ENCODE results near the gene ZMYND10. TPM values are rescaled to one million over a fixed set of nuclear protein-coding genes. Genes with fewer than 3 reads are reported as not detected.
A peak's percentile ranks its signal among the peaks of the same experiment; 100 is the strongest.

ZMYND10 gene
- total and polyA plus RNA-seq, 9 of the 15 experiments (the other 6 are each of a cell fraction or from before 2014, with no cell fraction given) = 0.20 to 2.8 (median 0.70) TPM

DNA sequence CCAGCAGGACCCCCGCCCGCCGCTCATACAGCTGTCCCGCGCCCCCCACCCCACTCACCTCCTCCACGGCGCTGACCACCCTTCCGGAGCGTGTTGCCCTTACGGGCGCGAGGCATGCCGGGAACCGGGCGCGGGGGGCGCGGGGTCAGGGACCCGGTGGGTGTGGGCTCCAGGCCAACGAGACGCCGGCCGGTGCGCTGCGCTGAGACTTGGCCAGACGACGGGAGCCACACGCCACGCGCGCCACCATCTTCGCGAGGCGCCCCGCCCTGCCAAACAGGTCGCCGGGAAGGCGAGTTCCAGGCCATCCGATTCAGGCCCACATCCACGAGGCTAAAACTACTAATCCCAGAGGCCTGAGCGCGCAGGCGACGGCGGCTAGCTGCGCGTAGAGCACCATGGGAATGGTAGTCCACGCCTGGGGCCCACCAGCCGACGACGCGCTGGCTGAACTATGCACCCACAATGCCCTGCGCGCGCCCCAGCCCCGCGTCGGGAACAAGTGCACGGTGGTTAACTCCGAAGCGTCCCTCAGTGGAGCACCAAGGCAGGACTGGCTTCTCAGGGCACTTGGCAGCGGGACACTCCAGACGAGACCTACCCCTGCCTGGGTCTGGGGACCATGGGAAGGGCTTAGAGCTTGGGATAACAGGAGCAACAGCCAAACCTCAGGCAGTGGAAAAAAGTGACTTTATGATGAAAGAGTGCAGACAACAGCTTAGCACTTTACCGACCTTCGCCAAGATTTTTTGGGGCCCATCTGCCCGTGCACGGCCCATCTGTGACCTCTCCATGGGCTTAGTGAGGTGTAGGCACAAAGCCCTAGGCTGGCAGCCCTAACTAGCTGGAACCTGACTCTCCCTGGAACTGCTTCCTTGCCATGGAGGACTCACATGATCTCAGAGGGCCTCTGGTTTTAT lies 53.1 kb downstream of the ZMYND10 start, which contains the start of gene IFRD2 (continued):
- TF ChIP-seq, protein P1, sequence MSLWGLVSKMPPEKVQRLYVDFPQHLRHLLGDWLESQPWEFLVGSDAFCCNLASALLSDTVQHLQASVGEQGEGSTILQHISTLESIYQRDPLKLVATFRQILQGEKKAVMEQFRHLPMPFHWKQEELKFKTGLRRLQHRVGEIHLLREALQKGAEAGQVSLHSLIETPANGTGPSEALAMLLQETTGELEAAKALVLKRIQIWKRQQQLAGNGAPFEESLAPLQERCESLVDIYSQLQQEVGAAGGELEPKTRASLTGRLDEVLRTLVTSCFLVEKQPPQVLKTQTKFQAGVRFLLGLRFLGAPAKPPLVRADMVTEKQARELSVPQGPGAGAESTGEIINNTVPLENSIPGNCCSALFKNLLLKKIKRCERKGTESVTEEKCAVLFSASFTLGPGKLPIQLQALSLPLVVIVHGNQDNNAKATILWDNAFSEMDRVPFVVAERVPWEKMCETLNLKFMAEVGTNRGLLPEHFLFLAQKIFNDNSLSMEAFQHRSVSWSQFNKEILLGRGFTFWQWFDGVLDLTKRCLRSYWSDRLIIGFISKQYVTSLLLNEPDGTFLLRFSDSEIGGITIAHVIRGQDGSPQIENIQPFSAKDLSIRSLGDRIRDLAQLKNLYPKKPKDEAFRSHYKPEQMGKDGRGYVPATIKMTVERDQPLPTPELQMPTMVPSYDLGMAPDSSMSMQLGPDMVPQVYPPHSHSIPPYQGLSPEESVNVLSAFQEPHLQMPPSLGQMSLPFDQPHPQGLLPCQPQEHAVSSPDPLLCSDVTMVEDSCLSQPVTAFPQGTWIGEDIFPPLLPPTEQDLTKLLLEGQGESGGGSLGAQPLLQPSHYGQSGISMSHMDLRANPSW (CRISPR knock-in tag; IDR thresholded peaks at IDR 0.05) = no peak
- TF ChIP-seq, protein P2, sequence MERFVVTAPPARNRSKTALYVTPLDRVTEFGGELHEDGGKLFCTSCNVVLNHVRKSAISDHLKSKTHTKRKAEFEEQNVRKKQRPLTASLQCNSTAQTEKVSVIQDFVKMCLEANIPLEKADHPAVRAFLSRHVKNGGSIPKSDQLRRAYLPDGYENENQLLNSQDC (CRISPR knock-in tag; IDR thresholded peaks at IDR 0.05) = no peak
- TF ChIP-seq ZKSCAN8 (CRISPR knock-in tag; IDR thresholded peaks at IDR 0.05) = 0 out of 2 replicates have a peak, but pooled peaks have one; percentile 34
- TF ChIP-seq KDM1A (IDR thresholded peaks at IDR 0.05) = no peak
- TF ChIP-seq ZNF121 (CRISPR knock-in tag; conservative IDR thresholded peaks at IDR 0.05) = no peak
- no peak for TF ChIP-seq TCF3 (CRISPR knock-in tag; IDR thresholded peaks at IDR 0.05)
- TF ChIP-seq ZNF282 (CRISPR knock-in tag; IDR thresholded peaks at IDR 0.05) = no peak
- TF ChIP-seq, protein P3, sequence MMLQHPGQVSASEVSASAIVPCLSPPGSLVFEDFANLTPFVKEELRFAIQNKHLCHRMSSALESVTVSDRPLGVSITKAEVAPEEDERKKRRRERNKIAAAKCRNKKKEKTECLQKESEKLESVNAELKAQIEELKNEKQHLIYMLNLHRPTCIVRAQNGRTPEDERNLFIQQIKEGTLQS (IDR thresholded peaks at IDR 0.05) = no peak
- TF ChIP-seq, protein P3 (CRISPR knock-in tag; conservative IDR thresholded peaks at IDR 0.05) = no peak
- TF ChIP-seq SMC3 (conservative IDR thresholded peaks at IDR 0.05; ENCODE audit: insufficient read depth, low read depth, low read length) = no peak
- TF ChIP-seq ESRRB (CRISPR knock-in tag; IDR thresholded peaks at IDR 0.05; ENCODE audit: borderline replicate concordance) = no peak
- TF ChIP-seq ZNF384 (IDR thresholded peaks at IDR 0.05; ENCODE audit: low read depth, low read length) = no peak
- peak; percentile 73 to 85; a peak in 2 of 4 replicates for TF ChIP-seq SIN3A (IDR thresholded peaks at IDR 0.05; ENCODE audit: borderline replicate concordance in 2 of 2, control insufficient read depth in 1 of 2, low read depth in 2 of 2, low read length in 2 of 2)
- TF ChIP-seq CREB1 (IDR thresholded peaks at IDR 0.05) = peak; percentile 95
- peak; percentile 96 for TF ChIP-seq CREB1 (CRISPR knock-in tag; IDR thresholded peaks at IDR 0.05)

Other genes starting within 250 kb of the ZMYND10 start
Only the 7 nearest of the 19 such genes appear.
- 5.4 and 8.0 TPM in 2 replicates for gene HYAL1, start 42.2 kb downstream of the ZMYND10 start, total RNA-seq (2014; rRNA removed)
- 2.9 and 3.3 TPM in 2 replicates for gene HYAL1, start 42.2 kb downstream of the ZMYND10 start, total RNA-seq (2014; rRNA removed; fragmentation: Illumina TruSeq; extraction: Trizol)
- 4.7 and 5.3 TPM in 2 replicates for gene HYAL1, start 42.2 kb downstream of the ZMYND10 start, total RNA-seq (2015; rRNA removed; fragmentation: Illumina TruSeq; extraction: Trizol)
- 8.3 and 8.4 TPM in 2 replicates for gene HYAL1, start 42.2 kb downstream of the ZMYND10 start, total RNA-seq (2021)
- 3.1 and 5.7 TPM in 2 replicates for gene HYAL1, start 42.2 kb downstream of the ZMYND10 start, polyA plus RNA-seq (2011; rRNA removed)
- 7.5 and 7.7 TPM in 2 replicates for gene HYAL1, start 42.2 kb downstream of the ZMYND10 start, polyA plus RNA-seq (2014; fragmentation: Illumina TruSeq; extraction: Trizol)
- 1 to 10 TPM; 1.4 to 1.6 TPM for gene HYAL1, start 42.2 kb downstream of the ZMYND10 start, polyA plus RNA-seq (2014; fragmentation: Nextera tagmentation; extraction: Ambion mirVana)
- gene HYAL1, start 42.2 kb downstream of the ZMYND10 start, polyA plus RNA-seq (2014; rRNA removed) = 7.9 and 8.5 TPM in 2 replicates
- gene HYAL2, start 23.0 kb downstream of the ZMYND10 start, total RNA-seq (2014; rRNA removed) = 18.4 and 22.7 TPM in 2 replicates
- 3.1 and 4.0 TPM in 2 replicates for gene HYAL2, start 23.0 kb downstream of the ZMYND10 start, total RNA-seq (2014; rRNA removed; fragmentation: Illumina TruSeq; extraction: Trizol)
- 11.2 and 11.4 TPM in 2 replicates for gene HYAL2, start 23.0 kb downstream of the ZMYND10 start, total RNA-seq (2015; rRNA removed; fragmentation: Illumina TruSeq; extraction: Trizol)
- gene HYAL2, start 23.0 kb downstream of the ZMYND10 start, total RNA-seq (2021) = 12.4 and 13.3 TPM in 2 replicates
- gene HYAL2, start 23.0 kb downstream of the ZMYND10 start, polyA plus RNA-seq (2011; rRNA removed) = 13.4 and 18.8 TPM in 2 replicates
- 10.2 and 13.1 TPM in 2 replicates for gene HYAL2, start 23.0 kb downstream of the ZMYND10 start, polyA plus RNA-seq (2014; fragmentation: Illumina TruSeq; extraction: Trizol)
- gene HYAL2, start 23.0 kb downstream of the ZMYND10 start, polyA plus RNA-seq (2014; fragmentation: Nextera tagmentation; extraction: Ambion mirVana) = under 1 TPM in 1 of 2 experiments, not detected in 1; 0.36 TPM
- gene HYAL2, start 23.0 kb downstream of the ZMYND10 start, polyA plus RNA-seq (2014; rRNA removed) = 11.4 and 19.4 TPM in 2 replicates
- 39.9 TPM in 2 replicates for gene TUSC2, start 17.5 kb downstream of the ZMYND10 start, total RNA-seq (2014; rRNA removed)
- gene TUSC2, start 17.5 kb downstream of the ZMYND10 start, total RNA-seq (2014; rRNA removed; fragmentation: Illumina TruSeq; extraction: Trizol) = 14.5 and 16.1 TPM in 2 replicates
- gene TUSC2, start 17.5 kb downstream of the ZMYND10 start, total RNA-seq (2015; rRNA removed; fragmentation: Illumina TruSeq; extraction: Trizol) = 17.2 and 18.5 TPM in 2 replicates
- 24.6 and 25.8 TPM in 2 replicates for gene TUSC2, start 17.5 kb downstream of the ZMYND10 start, total RNA-seq (2021)
- gene TUSC2, start 17.5 kb downstream of the ZMYND10 start, polyA plus RNA-seq (2011; rRNA removed) = 28.0 and 28.4 TPM in 2 replicates
- gene TUSC2, start 17.5 kb downstream of the ZMYND10 start, polyA plus RNA-seq (2014; fragmentation: Illumina TruSeq; extraction: Trizol) = 24.2 and 26.1 TPM in 2 replicates
- gene TUSC2, start 17.5 kb downstream of the ZMYND10 start, polyA plus RNA-seq (2014; fragmentation: Nextera tagmentation; extraction: Ambion mirVana) = 1 to 10 TPM; 2.8 to 4.4 TPM
- gene TUSC2, start 17.5 kb downstream of the ZMYND10 start, polyA plus RNA-seq (2014; rRNA removed) = 60.5 and 67.5 TPM in 2 replicates
- 38.6 and 51.1 TPM in 2 replicates for gene RASSF1, start 4.9 kb downstream of the ZMYND10 start, total RNA-seq (2014; rRNA removed)
- gene RASSF1, start 4.9 kb downstream of the ZMYND10 start, total RNA-seq (2014; rRNA removed; fragmentation: Illumina TruSeq; extraction: Trizol) = 14.5 and 15.3 TPM in 2 replicates
- gene RASSF1, start 4.9 kb downstream of the ZMYND10 start, total RNA-seq (2015; rRNA removed; fragmentation: Illumina TruSeq; extraction: Trizol) = 22.1 and 24.6 TPM in 2 replicates
- gene RASSF1, start 4.9 kb downstream of the ZMYND10 start, total RNA-seq (2021) = 32.5 and 32.9 TPM in 2 replicates
- gene RASSF1, start 4.9 kb downstream of the ZMYND10 start, polyA plus RNA-seq (2011; rRNA removed) = 57.1 and 75.8 TPM in 2 replicates
- gene RASSF1, start 4.9 kb downstream of the ZMYND10 start, polyA plus RNA-seq (2014; fragmentation: Illumina TruSeq; extraction: Trizol) = 22.8 and 27.7 TPM in 2 replicates
- gene RASSF1, start 4.9 kb downstream of the ZMYND10 start, polyA plus RNA-seq (2014; fragmentation: Nextera tagmentation; extraction: Ambion mirVana) = 1 to 10 TPM; 3.6 to 7.0 TPM
- 50.8 and 56.8 TPM in 2 replicates for gene RASSF1, start 4.9 kb downstream of the ZMYND10 start, polyA plus RNA-seq (2014; rRNA removed)
- gene NPRL2, start 5.0 kb upstream of the ZMYND10 start, total RNA-seq (2014; rRNA removed) = 23.1 and 35.9 TPM in 2 replicates
- 14.9 and 17.4 TPM in 2 replicates for gene NPRL2, start 5.0 kb upstream of the ZMYND10 start, total RNA-seq (2014; rRNA removed; fragmentation: Illumina TruSeq; extraction: Trizol)
- 18.1 and 23.1 TPM in 2 replicates for gene NPRL2, start 5.0 kb upstream of the ZMYND10 start, total RNA-seq (2015; rRNA removed; fragmentation: Illumina TruSeq; extraction: Trizol)
- 17.6 and 25.4 TPM in 2 replicates for gene NPRL2, start 5.0 kb upstream of the ZMYND10 start, total RNA-seq (2021)
- gene NPRL2, start 5.0 kb upstream of the ZMYND10 start, polyA plus RNA-seq (2011; rRNA removed) = 40.4 and 47.7 TPM in 2 replicates
- gene NPRL2, start 5.0 kb upstream of the ZMYND10 start, polyA plus RNA-seq (2014; fragmentation: Illumina TruSeq; extraction: Trizol) = 23.2 and 24.4 TPM in 2 replicates
- gene NPRL2, start 5.0 kb upstream of the ZMYND10 start, polyA plus RNA-seq (2014; fragmentation: Nextera tagmentation; extraction: Ambion mirVana) = 10 to 100 TPM; 27.5 to 40.4 TPM
- gene NPRL2, start 5.0 kb upstream of the ZMYND10 start, polyA plus RNA-seq (2014; rRNA removed) = 26.0 and 33.8 TPM in 2 replicates
- 13.8 and 18.8 TPM in 2 replicates for gene CYB561D2, start 5.1 kb upstream of the ZMYND10 start, total RNA-seq (2014; rRNA removed)
- 5.1 and 8.9 TPM in 2 replicates for gene CYB561D2, start 5.1 kb upstream of the ZMYND10 start, total RNA-seq (2014; rRNA removed; fragmentation: Illumina TruSeq; extraction: Trizol)
- gene CYB561D2, start 5.1 kb upstream of the ZMYND10 start, total RNA-seq (2015; rRNA removed; fragmentation: Illumina TruSeq; extraction: Trizol) = 9.4 and 10.0 TPM in 2 replicates
- 13.6 and 15.1 TPM in 2 replicates for gene CYB561D2, start 5.1 kb upstream of the ZMYND10 start, total RNA-seq (2021)
- 12.3 and 15.3 TPM in 2 replicates for gene CYB561D2, start 5.1 kb upstream of the ZMYND10 start, polyA plus RNA-seq (2011; rRNA removed)
- gene CYB561D2, start 5.1 kb upstream of the ZMYND10 start, polyA plus RNA-seq (2014; fragmentation: Illumina TruSeq; extraction: Trizol) = 6.4 and 10.0 TPM in 2 replicates
- 1 to 10 TPM; 4.2 to 9.1 TPM for gene CYB561D2, start 5.1 kb upstream of the ZMYND10 start, polyA plus RNA-seq (2014; fragmentation: Nextera tagmentation; extraction: Ambion mirVana)
- gene CYB561D2, start 5.1 kb upstream of the ZMYND10 start, polyA plus RNA-seq (2014; rRNA removed) = 13.6 and 16.6 TPM in 2 replicates
- 26.9 and 31.3 TPM in 2 replicates for gene TMEM115, start 13.8 kb upstream of the ZMYND10 start, total RNA-seq (2014; rRNA removed)
- 4.0 and 5.9 TPM in 2 replicates for gene TMEM115, start 13.8 kb upstream of the ZMYND10 start, total RNA-seq (2014; rRNA removed; fragmentation: Illumina TruSeq; extraction: Trizol)
- gene TMEM115, start 13.8 kb upstream of the ZMYND10 start, total RNA-seq (2015; rRNA removed; fragmentation: Illumina TruSeq; extraction: Trizol) = 14.1 and 14.4 TPM in 2 replicates
- gene TMEM115, start 13.8 kb upstream of the ZMYND10 start, total RNA-seq (2021) = 22.5 and 24.8 TPM in 2 replicates
- 8.3 and 13.0 TPM in 2 replicates for gene TMEM115, start 13.8 kb upstream of the ZMYND10 start, polyA plus RNA-seq (2011; rRNA removed)
- 16.3 and 16.5 TPM in 2 replicates for gene TMEM115, start 13.8 kb upstream of the ZMYND10 start, polyA plus RNA-seq (2014; fragmentation: Illumina TruSeq; extraction: Trizol)
- gene TMEM115, start 13.8 kb upstream of the ZMYND10 start, polyA plus RNA-seq (2014; fragmentation: Nextera tagmentation; extraction: Ambion mirVana) = 1 to 10 TPM; 1.6 to 2.7 TPM
- 17.1 and 17.3 TPM in 2 replicates for gene TMEM115, start 13.8 kb upstream of the ZMYND10 start, polyA plus RNA-seq (2014; rRNA removed)

Data from K562 (cell line).